Measurements from ENCODE around the gene AIG1. TPM values are rescaled to one million over a fixed set of nuclear protein-coding genes. Genes with fewer than 3 reads are reported as not detected.
A peak's percentile ranks its signal among the peaks of the same experiment; 100 is the strongest.

AIG1 gene
- total and polyA plus RNA-seq, 2 of the 13 experiments (the other 11 are each of a cell fraction or from before 2014, with no cell fraction given) = 115 to 197 TPM

DNA sequence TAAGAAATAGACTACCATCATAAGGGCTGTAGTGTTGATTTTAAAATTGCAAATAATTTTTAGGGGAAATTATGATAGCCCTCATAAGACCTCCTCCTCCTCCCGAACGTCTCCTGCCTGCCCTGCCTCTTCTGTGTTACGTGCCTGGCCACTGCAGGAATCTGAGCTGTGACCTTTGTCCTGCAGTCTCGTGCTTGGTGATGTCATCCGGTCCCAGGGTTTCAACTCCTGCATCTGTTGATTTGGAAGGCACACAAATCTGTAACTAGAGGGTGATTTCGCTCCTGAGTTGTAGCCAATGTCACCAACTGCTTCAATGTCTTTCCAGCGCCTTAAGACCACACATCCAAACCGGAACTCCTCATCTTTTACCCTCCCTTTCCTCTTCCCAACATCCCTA lies 163.2 kb downstream of the AIG1 start (continued):
- TF ChIP-seq, protein P1, sequence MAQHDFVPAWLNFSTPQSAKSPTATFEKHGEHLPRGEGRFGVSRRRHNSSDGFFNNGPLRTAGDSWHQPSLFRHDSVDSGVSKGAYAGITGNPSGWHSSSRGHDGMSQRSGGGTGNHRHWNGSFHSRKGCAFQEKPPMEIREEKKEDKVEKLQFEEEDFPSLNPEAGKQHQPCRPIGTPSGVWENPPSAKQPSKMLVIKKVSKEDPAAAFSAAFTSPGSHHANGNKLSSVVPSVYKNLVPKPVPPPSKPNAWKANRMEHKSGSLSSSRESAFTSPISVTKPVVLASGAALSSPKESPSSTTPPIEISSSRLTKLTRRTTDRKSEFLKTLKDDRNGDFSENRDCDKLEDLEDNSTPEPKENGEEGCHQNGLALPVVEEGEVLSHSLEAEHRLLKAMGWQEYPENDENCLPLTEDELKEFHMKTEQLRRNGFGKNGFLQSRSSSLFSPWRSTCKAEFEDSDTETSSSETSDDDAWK (CRISPR knock-in tag; IDR thresholded peaks at IDR 0.05) = no peak
- TF ChIP-seq ARNT (IDR thresholded peaks at IDR 0.05) (no peak), SNAI1 (CRISPR knock-in tag; IDR thresholded peaks at IDR 0.05; ENCODE audit: borderline replicate concordance) (no peak), FIP1L1 (IDR thresholded peaks at IDR 0.05; ENCODE audit: borderline replicate concordance, insufficient read depth, low read depth, low read length) (no peak), GABPB1 (CRISPR knock-in tag; IDR thresholded peaks at IDR 0.05) (0 out of 2 replicates have a peak, but pooled peaks have one; percentile 15), ZNF841 (CRISPR knock-in tag; IDR thresholded peaks at IDR 0.05; ENCODE audit: borderline replicate concordance) (no peak), PTBP1 (IDR thresholded peaks at IDR 0.05; ENCODE audit: low read depth, low read length, poor library complexity, severe bottlenecking) (no peak), ZNF224 (CRISPR knock-in tag; IDR thresholded peaks at IDR 0.05) (no peak), ATF7 (IDR thresholded peaks at IDR 0.05) (peak; percentile 89), ATF7 (CRISPR knock-in tag; IDR thresholded peaks at IDR 0.05) (peak; percentile 92), RXRA (CRISPR knock-in tag; IDR thresholded peaks at IDR 0.05) (peak; percentile 49; the same call in 1 of the 2 replicates), ZNF605 (CRISPR knock-in tag; IDR thresholded peaks at IDR 0.05) (no peak), TAF15 (IDR thresholded peaks at IDR 0.05; ENCODE audit: low read depth, low read length, poor library complexity, severe bottlenecking) (no peak), RFX3 (CRISPR knock-in tag; IDR thresholded peaks at IDR 0.05) (no peak), ZNF232 (CRISPR knock-in tag; IDR thresholded peaks at IDR 0.05; ENCODE audit: borderline replicate concordance) (no peak)
- TF ChIP-seq, protein P2, sequence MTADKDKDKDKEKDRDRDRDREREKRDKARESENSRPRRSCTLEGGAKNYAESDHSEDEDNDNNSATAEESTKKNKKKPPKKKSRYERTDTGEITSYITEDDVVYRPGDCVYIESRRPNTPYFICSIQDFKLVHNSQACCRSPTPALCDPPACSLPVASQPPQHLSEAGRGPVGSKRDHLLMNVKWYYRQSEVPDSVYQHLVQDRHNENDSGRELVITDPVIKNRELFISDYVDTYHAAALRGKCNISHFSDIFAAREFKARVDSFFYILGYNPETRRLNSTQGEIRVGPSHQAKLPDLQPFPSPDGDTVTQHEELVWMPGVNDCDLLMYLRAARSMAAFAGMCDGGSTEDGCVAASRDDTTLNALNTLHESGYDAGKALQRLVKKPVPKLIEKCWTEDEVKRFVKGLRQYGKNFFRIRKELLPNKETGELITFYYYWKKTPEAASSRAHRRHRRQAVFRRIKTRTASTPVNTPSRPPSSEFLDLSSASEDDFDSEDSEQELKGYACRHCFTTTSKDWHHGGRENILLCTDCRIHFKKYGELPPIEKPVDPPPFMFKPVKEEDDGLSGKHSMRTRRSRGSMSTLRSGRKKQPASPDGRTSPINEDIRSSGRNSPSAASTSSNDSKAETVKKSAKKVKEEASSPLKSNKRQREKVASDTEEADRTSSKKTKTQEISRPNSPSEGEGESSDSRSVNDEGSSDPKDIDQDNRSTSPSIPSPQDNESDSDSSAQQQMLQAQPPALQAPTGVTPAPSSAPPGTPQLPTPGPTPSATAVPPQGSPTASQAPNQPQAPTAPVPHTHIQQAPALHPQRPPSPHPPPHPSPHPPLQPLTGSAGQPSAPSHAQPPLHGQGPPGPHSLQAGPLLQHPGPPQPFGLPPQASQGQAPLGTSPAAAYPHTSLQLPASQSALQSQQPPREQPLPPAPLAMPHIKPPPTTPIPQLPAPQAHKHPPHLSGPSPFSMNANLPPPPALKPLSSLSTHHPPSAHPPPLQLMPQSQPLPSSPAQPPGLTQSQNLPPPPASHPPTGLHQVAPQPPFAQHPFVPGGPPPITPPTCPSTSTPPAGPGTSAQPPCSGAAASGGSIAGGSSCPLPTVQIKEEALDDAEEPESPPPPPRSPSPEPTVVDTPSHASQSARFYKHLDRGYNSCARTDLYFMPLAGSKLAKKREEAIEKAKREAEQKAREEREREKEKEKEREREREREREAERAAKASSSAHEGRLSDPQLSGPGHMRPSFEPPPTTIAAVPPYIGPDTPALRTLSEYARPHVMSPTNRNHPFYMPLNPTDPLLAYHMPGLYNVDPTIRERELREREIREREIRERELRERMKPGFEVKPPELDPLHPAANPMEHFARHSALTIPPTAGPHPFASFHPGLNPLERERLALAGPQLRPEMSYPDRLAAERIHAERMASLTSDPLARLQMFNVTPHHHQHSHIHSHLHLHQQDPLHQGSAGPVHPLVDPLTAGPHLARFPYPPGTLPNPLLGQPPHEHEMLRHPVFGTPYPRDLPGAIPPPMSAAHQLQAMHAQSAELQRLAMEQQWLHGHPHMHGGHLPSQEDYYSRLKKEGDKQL (CRISPR knock-in tag; IDR thresholded peaks at IDR 0.05; ENCODE audit: low read depth) = no peak
- TF ChIP-seq, protein P3, sequence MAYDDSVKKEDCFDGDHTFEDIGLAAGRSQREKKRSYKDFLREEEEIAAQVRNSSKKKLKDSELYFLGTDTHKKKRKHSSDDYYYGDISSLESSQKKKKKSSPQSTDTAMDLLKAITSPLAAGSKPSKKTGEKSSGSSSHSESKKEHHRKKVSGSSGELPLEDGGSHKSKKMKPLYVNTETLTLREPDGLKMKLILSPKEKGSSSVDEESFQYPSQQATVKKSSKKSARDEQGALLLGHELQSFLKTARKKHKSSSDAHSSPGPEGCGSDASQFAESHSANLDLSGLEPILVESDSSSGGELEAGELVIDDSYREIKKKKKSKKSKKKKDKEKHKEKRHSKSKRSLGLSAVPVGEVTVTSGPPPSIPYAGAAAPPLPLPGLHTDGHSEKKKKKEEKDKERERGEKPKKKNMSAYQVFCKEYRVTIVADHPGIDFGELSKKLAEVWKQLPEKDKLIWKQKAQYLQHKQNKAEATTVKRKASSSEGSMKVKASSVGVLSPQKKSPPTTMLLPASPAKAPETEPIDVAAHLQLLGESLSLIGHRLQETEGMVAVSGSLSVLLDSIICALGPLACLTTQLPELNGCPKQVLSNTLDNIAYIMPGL (CRISPR knock-in tag; IDR thresholded peaks at IDR 0.05; ENCODE audit: borderline replicate concordance in 1 of 2, low read depth in 1 of 2) = no peak
- TF ChIP-seq, protein P4, sequence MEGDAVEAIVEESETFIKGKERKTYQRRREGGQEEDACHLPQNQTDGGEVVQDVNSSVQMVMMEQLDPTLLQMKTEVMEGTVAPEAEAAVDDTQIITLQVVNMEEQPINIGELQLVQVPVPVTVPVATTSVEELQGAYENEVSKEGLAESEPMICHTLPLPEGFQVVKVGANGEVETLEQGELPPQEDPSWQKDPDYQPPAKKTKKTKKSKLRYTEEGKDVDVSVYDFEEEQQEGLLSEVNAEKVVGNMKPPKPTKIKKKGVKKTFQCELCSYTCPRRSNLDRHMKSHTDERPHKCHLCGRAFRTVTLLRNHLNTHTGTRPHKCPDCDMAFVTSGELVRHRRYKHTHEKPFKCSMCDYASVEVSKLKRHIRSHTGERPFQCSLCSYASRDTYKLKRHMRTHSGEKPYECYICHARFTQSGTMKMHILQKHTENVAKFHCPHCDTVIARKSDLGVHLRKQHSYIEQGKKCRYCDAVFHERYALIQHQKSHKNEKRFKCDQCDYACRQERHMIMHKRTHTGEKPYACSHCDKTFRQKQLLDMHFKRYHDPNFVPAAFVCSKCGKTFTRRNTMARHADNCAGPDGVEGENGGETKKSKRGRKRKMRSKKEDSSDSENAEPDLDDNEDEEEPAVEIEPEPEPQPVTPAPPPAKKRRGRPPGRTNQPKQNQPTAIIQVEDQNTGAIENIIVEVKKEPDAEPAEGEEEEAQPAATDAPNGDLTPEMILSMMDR (CRISPR knock-in tag; IDR thresholded peaks at IDR 0.05) = no peak

Measured in HepG2 (cell line).